HEK293 (cell line): ENCODE results near the gene WHRN.

ENCODE experiments used
- CTCF ChIA-PET: fragments of 350-600 bp; formaldehyde crosslinking; extraction: SDS; loops from one replicate; lab custom pipeline; 2021; ENCODE audit warnings: antibody characterized with exemption; lab: Yijun Ruan, JAX
- POLR2A ChIA-PET: fragments of 300-600 bp; formaldehyde crosslinking; extraction: SDS; loops from one replicate; lab custom pipeline; 2020; ENCODE audit warnings: antibody characterized with exemption, inconsistent platforms; lab: Yijun Ruan, JAX
- H3K27ac ChIP-seq: fragments of 200-500 bp; sonication (Bioruptor generic); 2 replicates; pipeline ENCODE4 v1.5.1; 2014; ENCODE audit warnings: low read depth, low read length, control low read depth, inconsistent platforms; ENCODE audit errors: extremely low read depth
- H3K36me3 ChIP-seq, 2 experiments: fragments of 200-500 bp in 1 of 2; sonication (Bioruptor generic) in 1 of 2; 1 replicate in 1 of 2; 2 replicates in 1 of 2; pipeline ENCODE4 v1.5.1; 2014 to 2017; ENCODE audit warnings: inconsistent platforms in 2 of 2, low read length in 2 of 2; ENCODE audit not compliant: control insufficient read depth in 2 of 2, insufficient read depth in 1 of 2
- H3K4me1 ChIP-seq: fragments of 200-500 bp; sonication (Bioruptor generic); 2 replicates; pipeline ENCODE4 v1.5.1; 2014; ENCODE audit warnings: mild to moderate bottlenecking, low read length, inconsistent platforms; ENCODE audit not compliant: control insufficient read depth, insufficient read depth
- H3K4me3 ChIP-seq: 2 replicates; pipeline ENCODE4 v1.5.1; 2011; ENCODE audit warnings: low read depth, mild to moderate bottlenecking, control low read depth, low read length, moderate library complexity
- H3K9me3 ChIP-seq: fragments of 200-500 bp; sonication (Bioruptor generic); 2 replicates; pipeline ENCODE4 v1.5.1; 2014; ENCODE audit warnings: low read depth, low read length, inconsistent platforms; ENCODE audit not compliant: control insufficient read depth, insufficient read depth
- CTCF ChIP-seq: fragments of 450-650 bp; formaldehyde crosslinking; IDR thresholded peaks from 2 replicates; pipeline ENCODE4 v1.5.1; 2016; ENCODE audit warnings: missing biosample characterization, missing genetic modification characterization
- GLIS1 ChIP-seq: fragments of 450-650 bp; formaldehyde crosslinking; IDR thresholded peaks from 2 replicates; pipeline ENCODE4 v1.5.1; 2016; ENCODE audit warnings: missing biosample characterization, missing genetic modification characterization
- KLF1 ChIP-seq: fragments of 450-650 bp; formaldehyde crosslinking; IDR thresholded peaks from 2 replicates; pipeline ENCODE4 v1.5.1; 2016; ENCODE audit warnings: missing biosample characterization, missing genetic modification characterization
- PRDM6 ChIP-seq: fragments of 450-650 bp; formaldehyde crosslinking; IDR thresholded peaks from 2 replicates; pipeline ENCODE4 v1.5.1; 2017; ENCODE audit warnings: missing biosample characterization, missing genetic modification characterization
- SCRT2 ChIP-seq: fragments of 450-650 bp; formaldehyde crosslinking; IDR thresholded peaks from 2 replicates; pipeline ENCODE4 v1.5.1; 2016; ENCODE audit warnings: missing biosample characterization, missing genetic modification characterization
- ZFP41 ChIP-seq: fragments of 450-650 bp; formaldehyde crosslinking; IDR thresholded peaks from 2 replicates; pipeline ENCODE4 v1.5.1; 2016; ENCODE audit warnings: missing biosample characterization, missing genetic modification characterization, borderline replicate concordance
- ZNF146 ChIP-seq: fragments of 450-650 bp; formaldehyde crosslinking; IDR thresholded peaks from 2 replicates; pipeline ENCODE4 v1.5.1; 2016; ENCODE audit warnings: missing biosample characterization, missing genetic modification characterization
- ZNF211 ChIP-seq: fragments of 450-650 bp; formaldehyde crosslinking; IDR thresholded peaks from 2 replicates; pipeline ENCODE4 v1.5.1; 2016; ENCODE audit warnings: low read depth, missing biosample characterization, missing genetic modification characterization
- ZNF302 ChIP-seq: fragments of 450-650 bp; formaldehyde crosslinking; IDR thresholded peaks from 2 replicates; pipeline ENCODE4 v1.5.1; 2016; ENCODE audit warnings: missing biosample characterization, missing genetic modification characterization, low read depth
- ZNF521 ChIP-seq: fragments of 450-650 bp; formaldehyde crosslinking; IDR thresholded peaks from 2 replicates; pipeline ENCODE4 v1.5.1; 2017; ENCODE audit warnings: missing biosample characterization, mild to moderate bottlenecking, missing genetic modification characterization
- ZNF549 ChIP-seq: fragments of 450-650 bp; IDR thresholded peaks from 2 replicates; pipeline ENCODE4 v1.5.1; 2018; ENCODE audit warnings: missing biosample characterization, missing genetic modification characterization, mild to moderate bottlenecking, inconsistent platforms, moderate library complexity
- ZNF558 ChIP-seq: fragments of 450-650 bp; formaldehyde crosslinking; IDR thresholded peaks from 2 replicates; pipeline ENCODE4 v1.5.1; 2016; ENCODE audit warnings: missing biosample characterization, missing genetic modification characterization
- ZNF580 ChIP-seq: fragments of 450-650 bp; formaldehyde crosslinking; IDR thresholded peaks from 2 replicates; pipeline ENCODE4 v1.5.1; 2016; ENCODE audit warnings: missing biosample characterization, missing genetic modification characterization
- ZSCAN4 ChIP-seq: fragments of 450-650 bp; formaldehyde crosslinking; IDR thresholded peaks from 2 replicates; pipeline ENCODE4 v1.5.1; 2017; ENCODE audit warnings: missing biosample characterization, missing genetic modification characterization
- TF ChIP-seq, protein P1 (sequence below): fragments of 450-650 bp; formaldehyde crosslinking; conservative IDR thresholded peaks from 2 replicates; pipeline ENCODE4 v1.5.1; 2016; ENCODE audit warnings: low read depth, missing biosample characterization, missing genetic modification characterization
- TF ChIP-seq, protein P2 (sequence below): fragments of 450-650 bp; formaldehyde crosslinking; IDR thresholded peaks from 2 replicates; pipeline ENCODE4 v1.5.1; 2016; ENCODE audit warnings: missing biosample characterization, missing genetic modification characterization

WHRN gene

GRCh38 chr9:114446672-114447450 is 58.4 kb downstream of the WHRN start:
- Histone ChIP-seq H3K9me3 (no peaks in the 10 kb centered on the region), H3K4me1 (no peaks in the 10 kb centered on the region), H3K27ac (no peak overlapping the region), H3K4me3 (no peak overlapping the region), H3K36me3 (no peaks in the 10 kb centered on the region)
- ChIA-PET POLR2A (no interaction called here), CTCF (interaction anchor here (0.6 to 1.8 kb wide), 3 partner anchors 36 to 108 kb away, joined by 3 to 6 read pairs (median 3); no protein-coding TSS in a partner anchor)
- no peak for TF ChIP-seq ZNF302 (tag by site-specific recombination)
- TF ChIP-seq KLF1 (tag by site-specific recombination), result no peak
- no peak for TF ChIP-seq ZNF146 (tag by site-specific recombination)
- TF ChIP-seq PRDM6, result no peak
- no peak for TF ChIP-seq ZSCAN4 (tag by site-specific recombination)
- TF ChIP-seq, protein P1, sequence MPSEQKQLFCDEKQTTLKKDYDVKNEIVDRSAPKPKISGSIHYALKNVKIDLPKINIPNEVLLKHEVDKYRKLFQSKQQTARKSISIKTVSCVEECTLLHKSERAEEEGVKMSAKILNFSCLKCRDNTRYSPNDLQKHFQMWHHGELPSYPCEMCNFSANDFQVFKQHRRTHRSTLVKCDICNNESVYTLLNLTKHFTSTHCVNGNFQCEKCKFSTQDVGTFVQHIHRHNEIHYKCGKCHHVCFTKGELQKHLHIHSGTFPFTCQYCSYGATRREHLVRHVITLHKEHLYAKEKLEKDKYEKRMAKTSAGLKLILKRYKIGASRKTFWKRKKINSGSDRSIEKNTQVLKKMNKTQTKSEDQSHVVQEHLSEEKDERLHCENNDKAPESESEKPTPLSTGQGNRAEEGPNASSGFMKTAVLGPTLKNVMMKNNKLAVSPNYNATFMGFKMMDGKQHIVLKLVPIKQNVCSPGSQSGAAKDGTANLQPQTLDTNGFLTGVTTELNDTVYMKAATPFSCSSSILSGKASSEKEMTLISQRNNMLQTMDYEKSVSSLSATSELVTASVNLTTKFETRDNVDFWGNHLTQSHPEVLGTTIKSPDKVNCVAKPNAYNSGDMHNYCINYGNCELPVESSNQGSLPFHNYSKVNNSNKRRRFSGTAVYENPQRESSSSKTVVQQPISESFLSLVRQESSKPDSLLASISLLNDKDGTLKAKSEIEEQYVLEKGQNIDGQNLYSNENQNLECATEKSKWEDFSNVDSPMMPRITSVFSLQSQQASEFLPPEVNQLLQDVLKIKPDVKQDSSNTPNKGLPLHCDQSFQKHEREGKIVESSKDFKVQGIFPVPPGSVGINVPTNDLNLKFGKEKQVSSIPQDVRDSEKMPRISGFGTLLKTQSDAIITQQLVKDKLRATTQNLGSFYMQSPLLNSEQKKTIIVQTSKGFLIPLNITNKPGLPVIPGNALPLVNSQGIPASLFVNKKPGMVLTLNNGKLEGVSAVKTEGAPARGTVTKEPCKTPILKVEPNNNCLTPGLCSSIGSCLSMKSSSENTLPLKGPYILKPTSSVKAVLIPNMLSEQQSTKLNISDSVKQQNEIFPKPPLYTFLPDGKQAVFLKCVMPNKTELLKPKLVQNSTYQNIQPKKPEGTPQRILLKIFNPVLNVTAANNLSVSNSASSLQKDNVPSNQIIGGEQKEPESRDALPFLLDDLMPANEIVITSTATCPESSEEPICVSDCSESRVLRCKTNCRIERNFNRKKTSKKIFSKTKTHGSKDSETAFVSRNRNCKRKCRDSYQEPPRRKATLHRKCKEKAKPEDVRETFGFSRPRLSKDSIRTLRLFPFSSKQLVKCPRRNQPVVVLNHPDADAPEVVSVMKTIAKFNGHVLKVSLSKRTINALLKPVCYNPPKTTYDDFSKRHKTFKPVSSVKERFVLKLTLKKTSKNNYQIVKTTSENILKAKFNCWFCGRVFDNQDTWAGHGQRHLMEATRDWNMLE (tag by site-specific recombination), result no peak
- TF ChIP-seq ZNF580 (tag by site-specific recombination), result no peak
- TF ChIP-seq ZNF521 (tag by site-specific recombination), result no peak
- TF ChIP-seq ZNF549 (tag by site-specific recombination), result no peak
- no peak for TF ChIP-seq GLIS1
- TF ChIP-seq ZFP41 (tag by site-specific recombination), result no peak
- no peak for TF ChIP-seq CTCF (tag by site-specific recombination)
- TF ChIP-seq ZNF558 (tag by site-specific recombination), result no peak
- TF ChIP-seq ZNF211 (tag by site-specific recombination), result no peak
- TF ChIP-seq, protein P2, sequence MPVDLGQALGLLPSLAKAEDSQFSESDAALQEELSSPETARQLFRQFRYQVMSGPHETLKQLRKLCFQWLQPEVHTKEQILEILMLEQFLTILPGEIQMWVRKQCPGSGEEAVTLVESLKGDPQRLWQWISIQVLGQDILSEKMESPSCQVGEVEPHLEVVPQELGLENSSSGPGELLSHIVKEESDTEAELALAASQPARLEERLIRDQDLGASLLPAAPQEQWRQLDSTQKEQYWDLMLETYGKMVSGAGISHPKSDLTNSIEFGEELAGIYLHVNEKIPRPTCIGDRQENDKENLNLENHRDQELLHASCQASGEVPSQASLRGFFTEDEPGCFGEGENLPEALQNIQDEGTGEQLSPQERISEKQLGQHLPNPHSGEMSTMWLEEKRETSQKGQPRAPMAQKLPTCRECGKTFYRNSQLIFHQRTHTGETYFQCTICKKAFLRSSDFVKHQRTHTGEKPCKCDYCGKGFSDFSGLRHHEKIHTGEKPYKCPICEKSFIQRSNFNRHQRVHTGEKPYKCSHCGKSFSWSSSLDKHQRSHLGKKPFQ (tag by site-specific recombination), result no peak
- no peak for TF ChIP-seq SCRT2 (tag by site-specific recombination)
